GM10248 (cell line): ENCODE measurements around the gene FOXP2.

Experiments
- CTCF ChIA-PET: fragments of 300-600 bp; sonication (Branson Sonifier 250); formaldehyde crosslinking; extraction: SDS; loops from one replicate; lab custom pipeline; 2021; ENCODE audit warnings: antibody characterized with exemption; lab: Yijun Ruan, JAX
- POLR2A ChIA-PET: fragments of 350-650 bp; sonication (Branson Sonifier 250); formaldehyde crosslinking; extraction: SDS; loops from one replicate; lab custom pipeline; 2020; ENCODE audit warnings: antibody characterized with exemption; lab: Yijun Ruan, JAX
- DNase-seq: peaks from one replicate; pipeline ENCODE4 v3.0.0; 2012; ENCODE audit errors: extremely low spot score
- CTCF ChIP-seq: IDR thresholded peaks from 2 replicates; pipeline ENCODE4 v1.5.1; 2012; ENCODE audit warnings: mild to moderate bottlenecking, low read depth; ENCODE audit errors: extremely low read depth, missing control alignments, control extremely low read depth

The FOXP2 gene

DNA sequence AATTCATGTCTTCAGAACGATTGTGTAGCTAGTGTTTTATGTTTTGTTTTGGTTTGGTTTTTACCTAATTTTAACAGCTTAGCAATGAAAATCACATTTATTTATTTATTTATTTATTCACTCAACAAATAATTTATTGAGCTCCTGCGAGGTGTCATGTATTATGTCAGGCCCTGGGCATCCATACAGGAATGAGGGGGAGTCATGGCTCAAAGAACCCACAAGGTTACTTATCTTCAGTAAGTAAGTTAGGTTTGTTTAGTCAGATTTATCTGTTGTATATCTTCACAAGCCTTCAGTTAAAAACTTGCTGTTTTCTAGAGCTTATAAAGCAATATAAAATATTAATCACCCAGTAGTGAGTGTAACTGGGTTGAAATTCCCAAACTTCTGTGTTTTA is 45.4 kb downstream of the FOXP2 start:
- TF ChIP-seq CTCF: no peak
- no peak for DNase-seq
- CTCF ChIA-PET: interaction anchor here (1.4 kb wide), 1 partner anchor 9 kb away, joined by 5 read pairs; no protein-coding TSS in a partner anchor
- POLR2A ChIA-PET: no interaction called here

GRCh38 chr7:114466917-114467316 is 52.3 kb downstream of the FOXP2 start:
- DNase-seq: no peak
- CTCF ChIA-PET: no interaction called here
- POLR2A ChIA-PET: no interaction called here
- no peak for TF ChIP-seq CTCF

GRCh38 chr7:114468844-114469243 is 54.2 kb downstream of the FOXP2 start:
- ChIA-PET CTCF (no interaction called here), POLR2A (no interaction called here)
- TF ChIP-seq CTCF: no peak
- no peak for DNase-seq

DNA sequence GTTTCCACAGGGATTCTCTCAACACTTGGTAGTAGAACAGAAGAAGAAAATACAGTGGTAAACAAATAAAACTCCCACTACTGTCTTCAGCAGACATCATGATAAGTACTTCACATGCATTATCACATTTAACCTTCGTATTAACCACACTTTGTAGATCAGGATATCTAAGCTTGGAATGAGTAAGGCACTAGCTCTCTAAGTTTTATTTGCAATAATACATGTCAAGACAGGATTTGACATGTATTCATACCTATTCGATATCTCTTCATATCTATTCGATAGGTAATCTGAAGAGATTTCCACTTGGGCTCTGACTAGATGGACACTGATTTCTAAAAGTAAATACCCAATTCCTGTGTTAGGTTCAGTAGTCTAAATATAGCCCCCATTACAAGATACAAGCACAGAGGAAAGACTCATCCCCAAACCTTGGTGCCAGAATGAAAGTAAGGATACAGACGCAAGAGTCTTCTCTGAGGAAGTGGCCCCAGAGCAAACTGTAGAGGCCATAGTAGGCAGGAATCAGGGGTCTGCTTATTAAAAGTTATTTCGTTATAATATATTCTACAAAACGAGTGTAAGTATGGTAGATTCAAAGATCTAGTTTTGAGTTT is 58.4 kb downstream of the FOXP2 start:
- TF ChIP-seq CTCF: no peak
- CTCF ChIA-PET: interaction anchor here (1.0 to 1.1 kb wide), 2 partner anchors 10 to 52 kb away, joined by 3 to 5 read pairs; no protein-coding TSS in a partner anchor
- POLR2A ChIA-PET: no interaction called here
- DNase-seq: no peak

DNA sequence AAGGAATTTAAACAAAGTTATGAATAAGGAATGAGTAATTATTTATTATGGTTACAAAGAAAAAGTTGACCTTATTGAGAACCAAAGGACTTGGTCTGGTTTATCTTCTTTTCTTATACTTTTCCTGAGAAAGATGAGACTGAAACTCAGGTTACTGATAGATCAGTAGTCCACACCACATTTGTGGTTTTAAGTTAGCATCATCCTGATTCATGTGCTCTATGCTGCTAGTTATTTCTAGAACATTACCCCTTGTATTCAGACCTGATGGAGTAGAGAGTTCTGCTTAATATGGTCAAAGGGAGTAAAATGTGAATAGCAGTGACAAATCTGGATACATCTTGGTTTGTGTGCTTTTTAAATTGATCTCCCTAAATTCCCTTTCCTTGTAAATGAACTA is 63.8 kb downstream of the FOXP2 start:
- TF ChIP-seq CTCF: no peak
- ChIA-PET POLR2A (no interaction called here), CTCF (no interaction called here)
- DNase-seq: no peak

GRCh38 chr7:114481999-114482398 is 67.4 kb downstream of the FOXP2 start:
- ChIA-PET CTCF (no interaction called here), POLR2A (no interaction called here)
- no peak for TF ChIP-seq CTCF
- DNase-seq: no peak
